ENCODE results near the gene ECSIT. TPM values are rescaled to one million over a fixed set of nuclear protein-coding genes. Genes with fewer than 3 reads are reported as not detected.

ECSIT gene
- total RNA-seq = 10 to 100 TPM; 30.2 to 37.6 (median 35.4) TPM
- polyA plus RNA-seq = 10 to 100 TPM; 41.6 to 55.1 (median 52.1) TPM
- long read RNA-seq, donor 1, transcript ECSIT-202 (8 exons, 1,700 nt) = major isoform, 11 of 16 reads
- long read RNA-seq, donor 1, transcript ECSIT-205 (2 exons, 607 nt) = minor isoform, 5 of 16 reads
- long read RNA-seq, donor 1, partial matches to known transcripts = 0 of 16 reads
- long read RNA-seq, donor 1, other reads (novel, unspliced or antisense) = 0 of 16 reads
- long read RNA-seq, donor 2, partial matches to known transcripts = 0 of 5 reads
- long read RNA-seq, donor 2, other reads (novel, unspliced or antisense) = 0 of 5 reads

- Histone ChIP-seq H3K4me1 (peaks cover 11 to 43% (median 24%) of the 10 kb centered on the region in 6 donors), H3K36me3 (peaks cover 0 to 37% (median 8%) of the 10 kb centered on the region in 6 donors), H3K9me3 (no peaks in the 10 kb centered on the region), H3K27me3 (replicated peaks in 1 of 7) (no peaks in the 10 kb centered on the region), H3K4me3 (peak within 1 kb of the TSS; percentile 84 to 99 (median 92)), H3K27ac (peak within 1 kb of the TSS; percentile 82 to 93 (median 87))
- TF ChIP-seq, protein P1, sequence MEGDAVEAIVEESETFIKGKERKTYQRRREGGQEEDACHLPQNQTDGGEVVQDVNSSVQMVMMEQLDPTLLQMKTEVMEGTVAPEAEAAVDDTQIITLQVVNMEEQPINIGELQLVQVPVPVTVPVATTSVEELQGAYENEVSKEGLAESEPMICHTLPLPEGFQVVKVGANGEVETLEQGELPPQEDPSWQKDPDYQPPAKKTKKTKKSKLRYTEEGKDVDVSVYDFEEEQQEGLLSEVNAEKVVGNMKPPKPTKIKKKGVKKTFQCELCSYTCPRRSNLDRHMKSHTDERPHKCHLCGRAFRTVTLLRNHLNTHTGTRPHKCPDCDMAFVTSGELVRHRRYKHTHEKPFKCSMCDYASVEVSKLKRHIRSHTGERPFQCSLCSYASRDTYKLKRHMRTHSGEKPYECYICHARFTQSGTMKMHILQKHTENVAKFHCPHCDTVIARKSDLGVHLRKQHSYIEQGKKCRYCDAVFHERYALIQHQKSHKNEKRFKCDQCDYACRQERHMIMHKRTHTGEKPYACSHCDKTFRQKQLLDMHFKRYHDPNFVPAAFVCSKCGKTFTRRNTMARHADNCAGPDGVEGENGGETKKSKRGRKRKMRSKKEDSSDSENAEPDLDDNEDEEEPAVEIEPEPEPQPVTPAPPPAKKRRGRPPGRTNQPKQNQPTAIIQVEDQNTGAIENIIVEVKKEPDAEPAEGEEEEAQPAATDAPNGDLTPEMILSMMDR (IDR thresholded peaks at IDR 0.05 in 8 of 11, conservative IDR thresholded peaks at IDR 0.05 in 3 of 11) = peak in 4 of 11 experiments; percentile 13 to 30 (median 18)
- TF ChIP-seq POLR2A (IDR thresholded peaks at IDR 0.05) = no peak
- TF ChIP-seq POLR2AphosphoS5 (IDR thresholded peaks at IDR 0.05) = peak; percentile 80 to 89 (median 82)
- 0 to 1% (median 0%) methylated on average over 22 to 47 of the region's 47 CpGs for WGBS, 5 donors
- DNase-seq = peak; percentile 97
- intact Hi-C loops (cut with DNase I; ENCODE audit: low total_unique reads) = no loop called here
Observed at GRCh38 chr19:11528551-11529341, at the start of gene ECSIT. Gene ECSIT (minus strand): TSS chr19:11529134. CDS start chr19:11519170, 9,964 bp downstream.

GRCh38 chr19:11577451-11578257 lies 48.7 kb upstream of the ECSIT start, which contains the start of gene ACP5:
Gene ACP5 (minus strand): TSS chr19:11577645. CDS start chr19:11577317, 328 bp downstream.
- Histone ChIP-seq H3K4me3 (peak within 1 kb of the TSS; percentile 38 to 78 (median 50)), H3K9me3 (no peaks in the 10 kb centered on the region), H3K4me1 (peaks cover 33 to 96% (median 75%) of the 10 kb centered on the region in 6 donors), H3K27ac (peak within 1 kb of the TSS; percentile 73 to 88 (median 82)), H3K27me3 (replicated peaks in 1 of 7) (peaks cover 0 to 11% (median 0%) of the 10 kb centered on the region in 7 donors), H3K36me3 (peaks cover 0 to 25% (median 3%) of the 10 kb centered on the region in 6 donors)
- 52 to 67% (median 61%) methylated on average over 13 to 18 of the region's 18 CpGs for WGBS, 5 donors
- TF ChIP-seq POLR2AphosphoS5 (IDR thresholded peaks at IDR 0.05) = no peak
- no peak for TF ChIP-seq POLR2A (IDR thresholded peaks at IDR 0.05)
- TF ChIP-seq, protein P1 (IDR thresholded peaks at IDR 0.05 in 8 of 11, conservative IDR thresholded peaks at IDR 0.05 in 3 of 11) = no peak
- DNase-seq = peak; percentile 80
- intact Hi-C loops (cut with DNase I; ENCODE audit: low total_unique reads) = no loop called here

- peaks cover 0 to 11% (median 0%) of the 10 kb centered on the region in 7 donors for H3K27me3 ChIP-seq (replicated peaks in 1 of 7)
- 64 to 85% (median 82%) methylated on average over 11 to 15 of the region's 15 CpGs for WGBS, 5 donors
- H3K4me1 ChIP-seq = peaks cover 25 to 81% (median 61%) of the 10 kb centered on the region in 6 donors
- H3K4me3 ChIP-seq = no peak overlapping the region
- intact Hi-C loops (cut with DNase I; ENCODE audit: low total_unique reads) = no loop called here
- H3K36me3 ChIP-seq = peaks cover 0 to 25% (median 3%) of the 10 kb centered on the region in 6 donors
- no peaks in the 10 kb centered on the region for H3K9me3 ChIP-seq
- peak overlapping the region in 3 of 8 donors; percentile 83 to 88 (median 85) for H3K27ac ChIP-seq
- DNase-seq = peak; percentile 79
- TF ChIP-seq POLR2AphosphoS5 (IDR thresholded peaks at IDR 0.05) = peak in 1 of 3 donors; percentile 15
- TF ChIP-seq, protein P1 (IDR thresholded peaks at IDR 0.05 in 8 of 11, conservative IDR thresholded peaks at IDR 0.05 in 3 of 11) = no peak
Observed at GRCh38 chr19:11576227-11576626, 47.3 kb upstream of the ECSIT start.
